Uterine smooth muscle cell (primary cell): ENCODE data around the gene ITLN2. TPM values are rescaled to one million over a fixed set of nuclear protein-coding genes. Genes with fewer than 3 reads are reported as not detected.

ENCODE experiments used
- total RNA-seq: library from RNA; depleted of rRNA; stranded (reverse); fragments of >200 nt; gene quantifications from 2 replicates; pipeline ENCODE4 v1.2.3, GENCODE V29; 2014

Gene ITLN2
- total RNA-seq = not detected in 2 replicates

DNA sequence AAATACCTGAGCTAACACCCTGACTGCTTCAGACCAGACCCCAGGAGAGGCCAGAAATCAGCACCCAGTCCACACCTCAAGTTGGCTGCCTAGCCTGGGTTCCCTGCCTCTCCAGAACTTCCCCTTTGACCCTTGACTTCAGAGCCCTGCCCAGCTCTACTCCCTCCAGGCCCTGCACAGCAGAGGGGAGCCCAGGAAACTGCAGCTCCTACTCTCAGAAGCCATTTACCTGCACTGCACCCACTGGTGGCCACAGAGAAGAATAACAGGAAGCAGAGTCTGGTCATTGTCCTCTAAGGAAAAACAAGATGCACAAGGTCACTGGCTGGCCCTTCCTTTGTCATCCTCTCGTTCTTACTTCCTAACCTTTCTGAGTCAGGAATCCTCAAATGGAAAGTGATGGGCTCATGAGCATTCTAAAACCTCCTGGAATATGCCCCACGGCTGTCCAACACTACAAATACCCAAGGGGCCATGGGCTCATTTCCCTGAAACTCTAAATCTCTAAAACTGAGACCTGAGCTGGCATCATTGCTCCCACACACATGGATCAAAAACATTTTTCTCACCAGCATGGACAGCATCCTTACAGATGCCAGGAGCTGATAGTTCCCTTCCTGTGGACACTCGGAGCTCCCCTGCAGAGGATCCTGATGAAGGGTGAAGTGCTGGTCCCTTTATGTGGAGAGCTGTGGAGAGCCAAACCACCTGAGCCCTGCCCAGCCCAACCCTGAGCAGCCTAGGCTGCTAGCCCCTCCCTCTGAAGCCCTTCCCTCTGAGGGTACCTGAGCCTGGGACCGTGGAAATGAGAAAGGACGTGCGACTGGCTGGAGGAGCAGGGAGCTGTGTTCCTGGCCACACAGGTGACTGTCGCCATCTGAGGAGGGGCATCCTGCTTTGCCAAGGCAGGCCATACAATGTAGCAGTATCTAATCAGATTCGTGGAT is at the start of gene ITLN2:
Gene ITLN2 (minus strand): TSS at position 652 of the 947 bp plus-strand sequence. CDS start 68 bp downstream, at position 584.

Other genes with a start within 250 kb of the ITLN2 start
- under 0.01 TPM in 1 of 2 replicates, not detected in the other for gene CD48, start 243.0 kb downstream of the ITLN2 start, total RNA-seq
- under 0.01 TPM in 1 of 2 replicates, not detected in the other for gene SLAMF7, start 215.6 kb downstream of the ITLN2 start, total RNA-seq
- not detected in 2 replicates for gene LY9, start 158.6 kb downstream of the ITLN2 start, total RNA-seq
- not detected in 2 replicates for gene CD244, start 91.9 kb downstream of the ITLN2 start, total RNA-seq
- not detected in 2 replicates for gene ITLN1, start 69.6 kb downstream of the ITLN2 start, total RNA-seq
- 2.2 and 2.7 TPM in 2 replicates for gene F11R, start 66.3 kb upstream of the ITLN2 start, total RNA-seq
- 3.4 and 9.1 TPM in 2 replicates for gene TSTD1, start 84.2 kb upstream of the ITLN2 start, total RNA-seq
- gene USF1, start 91.2 kb upstream of the ITLN2 start, total RNA-seq = 66.7 and 87.2 TPM in 2 replicates
- not detected in 2 replicates for gene ARHGAP30, start 115.1 kb upstream of the ITLN2 start, total RNA-seq
- gene NECTIN4, start 134.7 kb upstream of the ITLN2 start, total RNA-seq = 0.11 and 0.25 TPM in 2 replicates
- 1.3 and 1.6 TPM in 2 replicates for gene KLHDC9, start 143.6 kb upstream of the ITLN2 start, total RNA-seq
- gene PFDN2, start 163.2 kb upstream of the ITLN2 start, total RNA-seq = 74.6 and 114 TPM in 2 replicates
- gene NIT1, start 163.3 kb upstream of the ITLN2 start, total RNA-seq = 21.8 and 25.6 TPM in 2 replicates
- 21.1 and 28.7 TPM in 2 replicates for gene DEDD, start 177.9 kb upstream of the ITLN2 start, total RNA-seq
- gene UFC1, start 199.2 kb upstream of the ITLN2 start, total RNA-seq = 85.5 and 86.7 TPM in 2 replicates
- gene USP21, start 204.7 kb upstream of the ITLN2 start, total RNA-seq = 7.5 and 11.2 TPM in 2 replicates
- 13.8 and 15.2 TPM in 2 replicates for gene PPOX, start 211.6 kb upstream of the ITLN2 start, total RNA-seq
- gene B4GALT3, start 222.7 kb upstream of the ITLN2 start, total RNA-seq = 18.3 and 23.6 TPM in 2 replicates
- gene ADAMTS4, start 244.2 kb upstream of the ITLN2 start, total RNA-seq = 14.9 and 37.3 TPM in 2 replicates
- gene NDUFS2, start 247.6 kb upstream of the ITLN2 start, total RNA-seq = 197 and 198 TPM in 2 replicates